Measurements from ENCODE around the gene UBR2.
"Not testable (repeated sequence)": the region's sequence is repeated elsewhere in the genome, so short reads cannot be mapped to it uniquely, and the experiment has no call there.

The UBR2 gene

DNA sequence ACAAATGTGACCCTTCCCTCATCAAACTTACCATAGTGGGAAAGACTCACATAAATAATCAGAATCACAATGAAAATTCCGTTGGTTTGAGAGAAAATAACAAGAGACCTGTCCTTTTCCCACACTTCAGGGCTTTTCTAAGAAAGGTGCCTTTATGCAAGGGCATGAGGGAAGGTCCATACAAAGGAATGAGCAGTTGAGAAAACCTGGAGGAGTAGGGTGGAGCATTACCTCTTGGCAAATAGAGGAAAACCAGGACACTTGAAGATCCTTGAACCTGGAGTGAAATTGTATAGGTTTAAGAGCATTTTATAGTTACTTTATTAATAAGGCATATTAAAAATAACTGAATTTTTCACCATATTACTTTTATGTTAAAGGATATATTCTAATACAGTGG is 54.3 kb downstream of the UBR2 start:
- peak; percentile 11 for DNase-seq (ENCODE audit: low spot score)

DNA sequence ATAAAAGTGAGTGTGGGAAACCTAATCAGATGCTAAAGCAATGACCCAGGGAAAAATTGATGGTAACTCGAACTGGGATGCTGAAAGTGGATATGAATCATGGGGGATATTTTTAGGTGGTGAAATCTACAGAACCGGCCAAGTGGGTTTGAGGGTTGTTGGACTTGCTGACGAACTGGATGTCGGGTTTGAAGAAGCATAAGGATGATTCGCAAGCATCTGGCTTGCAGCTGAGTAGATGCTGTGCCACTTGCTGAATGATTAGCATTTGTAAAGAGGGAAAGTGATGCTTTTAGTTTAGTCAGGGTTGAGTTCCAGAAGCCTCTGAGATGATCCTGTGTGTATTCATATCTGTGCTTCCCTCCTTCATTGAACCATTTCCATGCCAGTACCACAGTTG is 54.9 kb downstream of the UBR2 start:
- peak; percentile 15 for DNase-seq (ENCODE audit: low spot score)

DNA sequence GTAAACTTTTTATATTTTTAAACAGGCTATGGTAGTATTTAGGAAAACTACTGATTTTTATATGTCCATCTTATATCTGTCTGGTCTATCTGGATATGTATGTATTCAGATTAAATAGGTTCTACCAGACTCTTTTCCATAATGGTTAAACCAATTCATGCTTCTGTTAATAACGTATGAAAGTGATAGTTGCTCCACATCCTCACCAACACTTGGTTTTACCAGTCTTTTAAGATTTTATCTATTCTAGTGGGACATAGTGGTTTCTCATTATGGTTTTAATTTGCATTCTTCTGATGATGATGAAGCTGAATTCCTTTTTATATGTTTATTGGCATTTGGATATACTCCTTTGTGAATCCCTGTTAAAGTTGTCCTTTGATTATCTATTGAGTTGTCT is 56.1 kb downstream of the UBR2 start:
- DNase-seq (ENCODE audit: low spot score), result no peak

GRCh38 chr6:42624601-42625000 is 60.8 kb downstream of the UBR2 start:
- DNase-seq (ENCODE audit: low spot score), result no peak

DNA sequence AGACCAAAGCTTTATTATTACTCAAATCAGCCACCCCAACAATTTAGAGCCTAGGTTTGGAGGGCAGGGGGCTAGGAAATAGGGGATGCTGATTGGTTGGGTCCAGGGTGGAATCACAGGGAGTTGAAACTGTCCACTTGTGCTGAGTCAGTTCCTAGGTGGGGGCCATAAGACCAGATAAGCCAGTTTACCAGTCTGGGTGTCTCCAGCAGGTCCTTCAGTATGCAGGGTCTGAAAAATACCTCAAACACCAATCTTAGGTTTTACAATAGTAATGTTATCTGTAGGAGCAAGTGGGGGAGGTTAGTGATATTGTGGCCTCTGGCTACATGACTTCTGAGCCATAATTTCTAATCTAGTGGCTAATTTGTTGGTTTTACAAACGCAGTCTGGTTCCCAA is 63.2 kb downstream of the UBR2 start:
- no peak for DNase-seq (ENCODE audit: low spot score)

- DNase-seq (ENCODE audit: low spot score), result no peak
These were observed 63.8 kb downstream of the UBR2 start for GRCh38 chr6:42627674-42628073.

DNA sequence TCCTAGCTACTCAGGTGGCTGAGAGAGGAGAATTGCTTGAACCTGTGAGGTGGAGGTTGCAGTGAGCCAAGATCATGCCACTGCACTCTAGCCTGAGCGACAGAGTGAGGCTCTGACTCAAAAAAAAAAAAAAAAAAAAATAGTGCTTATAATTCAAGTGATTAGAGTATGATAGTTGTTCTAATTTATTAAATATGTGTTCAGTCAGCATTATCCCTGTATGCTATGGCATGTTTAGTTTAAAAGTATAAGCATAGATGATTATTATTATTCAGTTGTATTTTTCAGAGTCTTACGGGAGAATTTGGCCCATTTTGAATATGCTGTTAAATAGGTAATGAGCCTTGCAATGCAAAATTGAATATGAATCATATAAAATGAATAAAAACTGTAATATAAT is 64.8 kb downstream of the UBR2 start:
- no peak for DNase-seq (ENCODE audit: low spot score)

DNA sequence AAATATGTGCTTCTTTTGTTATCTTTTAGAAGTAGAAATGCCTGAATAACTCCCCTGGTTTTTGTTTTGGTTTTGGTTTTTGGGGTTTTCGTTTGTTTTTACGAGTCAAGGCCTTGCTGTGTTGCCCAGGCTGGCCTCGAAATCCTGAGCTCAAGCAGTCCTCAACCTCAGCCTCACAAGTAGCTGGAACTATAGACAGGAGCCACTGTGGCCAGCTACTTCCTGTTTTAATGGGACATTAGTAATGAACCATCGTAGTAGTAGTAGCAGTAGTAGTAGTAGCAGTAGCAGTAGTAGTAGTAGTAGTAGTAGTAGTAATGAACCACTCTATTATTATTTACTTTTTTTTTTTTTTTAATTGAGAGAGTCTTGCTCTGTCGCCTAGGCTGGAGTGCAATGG is 66.0 kb downstream of the UBR2 start:
- no peak for DNase-seq (ENCODE audit: low spot score)

GRCh38 chr6:42637681-42638080 is 73.9 kb downstream of the UBR2 start:
- no peak for DNase-seq (ENCODE audit: low spot score)

DNA sequence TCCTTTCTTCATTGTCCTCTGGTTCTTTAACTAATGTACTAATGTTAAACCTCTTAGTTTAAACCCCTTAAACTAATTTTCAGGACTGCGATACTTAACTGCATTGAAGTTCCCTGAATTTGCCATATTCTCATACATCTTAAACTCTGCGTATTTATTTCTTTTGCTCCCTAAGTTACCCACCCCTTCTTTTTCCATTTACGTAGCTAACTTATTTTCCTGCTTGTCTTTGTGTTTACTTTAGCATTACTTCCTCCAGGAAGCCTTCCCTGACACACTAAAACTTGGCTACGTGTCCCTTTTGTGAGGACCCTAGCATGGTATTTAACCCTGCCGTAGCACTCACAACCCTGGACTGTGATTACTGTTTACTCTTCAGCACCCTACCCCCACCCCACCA is 79.0 kb downstream of the UBR2 start:
- DNase-seq (ENCODE audit: low spot score), result no peak

GRCh38 chr6:42644211-42644610 is 80.4 kb downstream of the UBR2 start:
- no peak for DNase-seq (ENCODE audit: low spot score)

- DNase-seq (ENCODE audit: low spot score), result no peak
These were observed 88.4 kb downstream of the UBR2 start for GRCh38 chr6:42652024-42652746.

GRCh38 chr6:42653851-42654250 is 90.0 kb downstream of the UBR2 start:
- DNase-seq (ENCODE audit: low spot score), result no peak

DNA sequence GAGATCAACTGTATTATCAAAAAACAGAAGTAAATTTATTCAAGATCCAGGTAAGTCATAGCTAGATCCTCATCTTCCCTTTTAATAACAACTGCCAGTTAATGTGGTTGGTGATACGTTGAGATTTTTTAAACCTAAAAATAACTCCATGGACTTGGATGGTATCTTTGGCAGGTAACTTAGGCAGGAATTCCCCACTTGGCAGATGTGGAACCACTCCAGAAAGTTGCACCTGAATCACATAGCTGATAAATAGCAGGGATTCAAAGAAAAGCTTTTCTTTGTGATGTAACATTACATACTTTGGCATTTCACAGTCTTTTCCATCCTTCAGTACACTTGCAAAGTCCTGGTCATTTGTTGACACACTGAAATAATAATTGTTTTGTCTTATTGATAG is 96.0 kb downstream of the UBR2 start:
- DNase-seq (ENCODE audit: low spot score), result no peak

DNA sequence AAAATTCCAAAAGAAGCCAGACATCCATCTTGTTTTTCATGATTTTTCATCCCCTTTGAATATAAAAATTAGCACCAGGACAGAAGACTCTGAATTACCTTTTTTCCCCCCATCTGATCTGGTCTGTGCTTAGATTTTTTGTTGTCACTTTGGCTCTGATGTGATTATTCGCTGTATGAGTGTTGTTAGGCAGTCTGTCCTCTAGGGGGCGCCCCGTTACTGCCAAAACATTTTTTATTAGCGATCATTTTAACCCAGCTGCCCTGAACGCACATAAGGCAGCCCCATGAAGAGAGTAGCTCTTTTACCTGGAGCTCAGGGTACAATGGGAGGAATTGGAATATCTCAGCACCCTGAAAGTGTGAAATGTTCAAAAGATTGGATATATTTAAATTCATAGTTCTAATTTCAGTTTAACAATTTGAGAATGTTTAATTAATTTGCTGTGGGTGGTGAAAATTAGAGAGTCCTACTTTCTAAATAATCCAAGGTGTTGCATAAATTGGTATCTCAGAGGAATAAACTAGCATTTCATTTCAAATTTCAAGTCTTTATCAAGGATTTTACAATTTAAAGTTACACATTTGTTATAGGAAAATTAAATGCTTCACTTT is 97.8 kb downstream of the UBR2 start:
- DNase-seq (ENCODE audit: low spot score), result peak; percentile 71

- DNase-seq (ENCODE audit: low spot score), result no peak
These were observed 100.9 kb downstream of the UBR2 start for GRCh38 chr6:42664718-42665117.

- not testable (repeated sequence) for DNase-seq (ENCODE audit: low spot score)
These were observed 110.5 kb downstream of the UBR2 start for GRCh38 chr6:42674368-42674767.

DNA sequence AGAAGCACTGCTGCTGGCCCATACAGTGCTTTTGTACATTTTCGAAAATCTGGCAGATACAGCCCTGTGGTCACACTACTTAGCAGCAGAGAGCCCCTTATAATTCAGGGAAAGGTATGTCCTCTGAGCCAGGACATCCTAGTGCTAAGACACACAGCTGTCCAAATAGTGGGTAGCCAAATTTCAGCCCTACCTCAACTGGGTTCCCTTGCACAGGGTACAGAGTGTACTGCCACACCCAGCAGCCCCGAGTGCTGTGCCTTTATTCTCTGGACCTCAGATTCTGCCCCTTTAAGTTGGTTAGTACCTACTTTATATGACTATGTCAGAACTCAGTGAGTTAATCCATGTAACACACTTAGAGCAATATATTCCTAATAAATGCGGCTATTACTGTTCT is 111.0 kb downstream of the UBR2 start:
- no peak for DNase-seq (ENCODE audit: low spot score)

GRCh38 chr6:42679358-42679757 is 115.5 kb downstream of the UBR2 start:
- DNase-seq (ENCODE audit: low spot score), result no peak

DNA sequence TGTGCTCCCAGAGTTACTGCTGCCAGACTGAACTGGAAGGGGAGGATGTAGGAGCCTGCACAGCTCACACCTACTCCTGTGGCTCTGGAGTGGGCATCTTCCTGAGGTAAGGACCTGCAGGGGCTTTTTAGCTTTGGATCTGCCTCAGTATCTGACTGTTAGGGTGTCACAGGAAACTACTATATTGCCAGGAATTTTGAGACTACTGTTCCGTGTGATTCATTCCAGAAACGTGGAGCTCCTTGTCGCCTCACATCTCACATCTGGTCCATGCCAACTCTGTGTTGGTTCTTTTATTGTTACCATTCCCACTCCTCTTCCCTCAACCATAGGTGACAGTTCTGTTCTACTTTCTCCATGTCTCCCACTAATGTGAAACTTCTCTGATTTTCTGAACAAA is 124.5 kb downstream of the UBR2 start:
- no peak for DNase-seq (ENCODE audit: low spot score)

DNA sequence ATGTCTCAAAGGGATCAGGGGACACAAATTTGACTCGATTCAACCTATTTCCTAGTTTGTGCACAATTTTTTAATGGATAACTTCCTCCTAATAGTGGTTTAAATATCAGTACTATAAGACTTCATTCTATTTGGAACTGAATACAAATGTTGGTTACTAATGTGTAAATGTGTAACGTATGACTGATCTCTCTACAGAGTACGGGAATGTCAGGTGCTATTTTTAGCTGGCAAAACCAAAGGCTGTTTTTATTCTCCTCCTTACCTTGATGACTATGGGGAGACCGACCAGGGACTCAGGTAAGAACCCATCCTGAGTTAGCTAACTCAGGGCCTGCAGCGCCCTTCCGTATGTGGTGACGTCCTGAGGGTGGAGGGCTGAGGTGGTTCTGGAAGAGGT is 125.5 kb downstream of the UBR2 start:
- no peak for DNase-seq (ENCODE audit: low spot score)

GRCh38 chr6:42690151-42690702 is 126.4 kb downstream of the UBR2 start:
- no peak for DNase-seq (ENCODE audit: low spot score)

DNA sequence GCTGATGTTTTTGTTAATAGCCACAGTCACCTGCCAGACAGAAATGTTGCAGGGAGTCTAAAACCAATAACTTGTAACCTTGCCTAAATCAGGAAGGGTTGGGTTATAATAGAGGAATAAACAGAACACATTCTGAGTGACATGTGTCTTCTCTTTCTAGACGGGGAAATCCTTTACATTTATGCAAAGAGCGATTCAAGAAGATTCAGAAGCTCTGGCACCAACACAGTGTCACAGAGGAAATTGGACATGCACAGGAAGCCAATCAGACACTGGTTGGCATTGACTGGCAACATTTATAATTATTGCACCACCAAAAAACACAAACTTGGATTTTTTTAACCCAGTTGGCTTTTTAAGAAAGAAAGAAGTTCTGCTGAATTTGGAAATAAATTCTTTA is 127.0 kb downstream of the UBR2 start:
- DNase-seq (ENCODE audit: low spot score), result no peak

Measured in iPS-NIHi11 (cell line).